Loucy (cell line): ENCODE measurements around the gene PPP3CB.

Source experiments
- EZH2phosphoT487 ChIP-seq: fragments of 200-600 bp; IDR thresholded peaks from 2 replicates; pipeline ENCODE4 v1.6.1; 2018; ENCODE audit warnings: antibody characterized with exemption, mild to moderate bottlenecking, moderate library complexity, borderline replicate concordance
- TF ChIP-seq, protein P1 (sequence below): fragments of 200-600 bp; sonication (generic); conservative IDR thresholded peaks from 2 replicates; pipeline ENCODE4 v1.5.1; 2014; ENCODE audit warnings: mild to moderate bottlenecking, antibody characterized with exemption, low read length

DNA sequence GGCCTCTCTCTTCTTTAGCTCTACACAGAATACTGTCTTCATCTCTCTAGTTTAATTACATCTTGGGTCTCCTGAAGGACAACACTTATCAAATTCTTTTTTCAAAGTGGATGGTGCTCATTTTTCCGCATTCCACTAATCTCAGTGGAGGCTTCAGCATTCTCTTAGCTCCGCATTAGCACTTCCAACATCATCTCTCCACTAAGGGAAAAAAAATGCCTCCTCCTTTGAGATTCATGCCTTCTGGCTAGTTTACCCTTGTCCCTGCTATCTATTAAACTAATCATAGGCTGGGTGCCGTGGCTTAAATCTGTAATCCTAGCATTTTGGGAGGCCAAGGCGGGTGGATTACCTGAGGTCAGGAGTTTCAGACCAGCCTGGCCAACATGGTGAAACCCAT lies 9.2 kb downstream of the PPP3CB start:
- TF ChIP-seq, protein P1, sequence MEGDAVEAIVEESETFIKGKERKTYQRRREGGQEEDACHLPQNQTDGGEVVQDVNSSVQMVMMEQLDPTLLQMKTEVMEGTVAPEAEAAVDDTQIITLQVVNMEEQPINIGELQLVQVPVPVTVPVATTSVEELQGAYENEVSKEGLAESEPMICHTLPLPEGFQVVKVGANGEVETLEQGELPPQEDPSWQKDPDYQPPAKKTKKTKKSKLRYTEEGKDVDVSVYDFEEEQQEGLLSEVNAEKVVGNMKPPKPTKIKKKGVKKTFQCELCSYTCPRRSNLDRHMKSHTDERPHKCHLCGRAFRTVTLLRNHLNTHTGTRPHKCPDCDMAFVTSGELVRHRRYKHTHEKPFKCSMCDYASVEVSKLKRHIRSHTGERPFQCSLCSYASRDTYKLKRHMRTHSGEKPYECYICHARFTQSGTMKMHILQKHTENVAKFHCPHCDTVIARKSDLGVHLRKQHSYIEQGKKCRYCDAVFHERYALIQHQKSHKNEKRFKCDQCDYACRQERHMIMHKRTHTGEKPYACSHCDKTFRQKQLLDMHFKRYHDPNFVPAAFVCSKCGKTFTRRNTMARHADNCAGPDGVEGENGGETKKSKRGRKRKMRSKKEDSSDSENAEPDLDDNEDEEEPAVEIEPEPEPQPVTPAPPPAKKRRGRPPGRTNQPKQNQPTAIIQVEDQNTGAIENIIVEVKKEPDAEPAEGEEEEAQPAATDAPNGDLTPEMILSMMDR = no peak
- TF ChIP-seq EZH2phosphoT487 = no peak
